ENCODE data around the gene PPIF.

PPIF gene

DNA sequence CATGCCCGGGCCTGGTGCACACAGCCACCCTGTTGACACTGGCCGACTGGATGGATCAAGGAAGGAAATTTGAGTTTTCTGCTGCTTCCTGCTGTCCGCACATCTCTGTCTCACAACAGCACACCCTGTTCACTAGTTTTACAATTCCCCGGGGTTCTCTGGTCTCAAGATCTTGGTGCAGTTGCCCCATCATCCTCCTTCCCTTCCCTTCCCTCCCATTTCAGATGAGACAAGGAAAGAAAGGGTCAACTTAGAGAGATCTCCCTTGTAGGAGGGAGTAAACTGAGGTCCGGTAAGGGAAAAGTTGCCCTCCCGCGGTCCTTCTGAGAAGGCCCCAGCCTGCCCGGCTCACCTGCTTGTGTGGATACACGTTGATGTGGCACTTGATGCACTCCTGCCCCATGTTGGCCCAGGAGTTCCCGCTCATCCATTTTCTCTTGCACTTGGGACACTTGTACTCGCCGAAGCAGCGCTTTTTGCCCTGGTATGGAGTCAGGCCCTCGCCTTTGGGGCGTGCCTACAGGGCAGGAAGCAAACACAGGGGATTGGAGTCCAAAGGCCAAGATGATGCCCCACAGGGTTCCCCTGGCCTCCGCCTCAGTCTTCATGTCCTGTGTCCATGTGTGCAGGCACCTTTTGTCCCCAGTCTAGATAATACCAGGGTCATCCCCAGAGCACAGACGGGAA is 46.8 kb downstream of the PPIF start:
- Histone ChIP-seq H3K9ac (ENCODE audit: low read depth, low read length) (no peak overlapping the region), H3K9me3 (ENCODE audit: control insufficient read depth, insufficient read depth, low read length) (no peaks in the 10 kb centered on the region), H3K36me3 (ENCODE audit: insufficient read depth, low read length) (no peaks in the 10 kb centered on the region), H3K4me1 (ENCODE audit: insufficient read depth, low read length) (peaks cover 2% of the 10 kb centered on the region; the same call in 1 of the 2 replicates)

DNA sequence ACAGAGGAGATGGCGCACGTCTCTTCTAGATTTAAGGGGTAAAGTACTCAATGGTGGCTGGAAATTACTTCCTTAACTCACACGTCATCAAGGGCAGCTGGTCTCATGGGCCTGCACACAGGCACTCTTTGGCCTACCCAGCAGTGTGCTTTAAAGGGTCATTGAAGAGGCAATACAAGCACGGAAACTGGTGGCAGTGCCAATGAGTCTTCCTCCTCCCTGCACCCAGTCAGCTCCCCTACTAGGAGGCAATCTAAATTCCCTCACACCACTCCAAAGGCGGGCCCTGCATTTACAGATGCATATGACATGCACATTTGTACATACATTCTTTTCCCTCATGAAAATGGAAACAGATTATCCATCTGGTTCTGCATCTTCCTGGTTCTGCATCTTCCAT is 47.4 kb downstream of the PPIF start:
- Histone ChIP-seq H3K36me3 (ENCODE audit: insufficient read depth, low read length) (no peaks in the 10 kb centered on the region), H3K9ac (ENCODE audit: low read depth, low read length) (no peak overlapping the region), H3K4me1 (ENCODE audit: insufficient read depth, low read length) (peaks cover 7% of the 10 kb centered on the region)

GRCh38 chr10:79396520-79396919 is 49.3 kb downstream of the PPIF start:
- Histone ChIP-seq H3K9ac (ENCODE audit: low read depth, low read length) (no peak overlapping the region), H3K9me3 (ENCODE audit: control insufficient read depth, insufficient read depth, low read length) (no peaks in the 10 kb centered on the region), H3K36me3 (ENCODE audit: insufficient read depth, low read length) (no peaks in the 10 kb centered on the region), H3K4me1 (ENCODE audit: insufficient read depth, low read length) (peaks cover 15% of the 10 kb centered on the region)

More for the DNA sequence above, 47.4 kb downstream of the PPIF start:
- no peaks in the 10 kb centered on the region for H3K9me3 ChIP-seq (ENCODE audit: control insufficient read depth, insufficient read depth, low read length)

DNA sequence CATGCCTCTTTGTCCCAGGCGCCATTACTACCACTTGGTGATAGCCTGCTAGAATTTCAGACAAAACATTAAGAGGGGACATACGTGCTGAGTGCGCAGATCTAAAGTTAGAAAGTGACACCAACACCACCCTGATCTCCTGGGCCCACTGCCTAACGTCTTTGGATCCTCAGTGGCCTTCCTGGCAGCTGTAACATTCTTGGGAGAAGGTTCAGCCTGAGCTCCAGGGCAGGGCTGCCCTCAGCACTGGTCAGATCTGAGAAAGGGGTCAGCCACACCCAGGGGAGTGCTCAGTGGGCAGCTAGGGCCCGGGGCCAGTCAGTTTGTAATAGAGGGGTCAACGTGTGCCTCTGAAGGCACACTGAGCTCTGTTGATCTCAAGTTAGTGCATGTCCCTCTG is 49.8 kb downstream of the PPIF start:
- H3K9ac ChIP-seq (ENCODE audit: low read depth, low read length), result no peak overlapping the region
- H3K36me3 ChIP-seq (ENCODE audit: insufficient read depth, low read length), result no peaks in the 10 kb centered on the region
- no peaks in the 10 kb centered on the region for H3K9me3 ChIP-seq (ENCODE audit: control insufficient read depth, insufficient read depth, low read length)
- H3K4me1 ChIP-seq (ENCODE audit: insufficient read depth, low read length), result peaks cover 15% of the 10 kb centered on the region

DNA sequence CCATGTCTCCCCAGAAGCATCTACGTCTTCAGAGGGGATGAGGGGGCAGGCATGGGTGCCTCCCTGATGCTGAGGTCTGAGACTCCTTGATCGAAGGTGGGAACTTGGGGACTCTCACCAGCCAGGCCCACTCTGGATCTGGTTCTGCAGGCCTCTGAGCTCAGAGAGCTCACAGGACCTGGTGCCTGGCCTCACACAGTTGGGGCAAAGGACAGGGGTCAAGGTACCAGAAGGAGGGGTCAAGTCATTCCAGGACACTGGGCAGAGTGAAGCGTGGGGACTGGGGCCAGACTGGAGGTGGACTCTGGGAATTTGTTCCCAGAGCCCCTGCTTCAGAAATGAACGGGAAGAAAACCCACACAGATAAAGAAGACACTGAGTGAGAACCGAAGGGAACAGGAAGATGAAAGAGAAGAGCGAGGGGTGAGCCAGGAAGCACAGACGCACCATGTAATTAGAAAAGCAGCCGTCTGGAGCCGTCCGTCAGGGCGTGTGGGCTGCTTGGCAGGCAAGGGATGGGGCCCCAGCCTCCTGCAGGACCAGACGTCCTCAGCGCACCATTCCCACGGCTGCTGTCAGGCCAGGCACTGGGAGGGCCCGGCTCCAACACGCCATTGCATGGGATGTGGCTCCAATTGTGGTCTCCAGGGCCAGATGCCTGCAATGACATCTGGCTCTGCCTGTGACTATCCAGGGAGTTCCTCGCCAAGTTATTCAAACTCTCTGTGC is 50.5 kb downstream of the PPIF start:
- Histone ChIP-seq H3K36me3 (ENCODE audit: insufficient read depth, low read length) (no peaks in the 10 kb centered on the region), H3K4me1 (ENCODE audit: insufficient read depth, low read length) (peaks cover 15% of the 10 kb centered on the region), H3K9ac (ENCODE audit: low read depth, low read length) (no peak overlapping the region), H3K9me3 (ENCODE audit: control insufficient read depth, insufficient read depth, low read length) (no peaks in the 10 kb centered on the region)

GRCh38 chr10:79398642-79399041 is 51.4 kb downstream of the PPIF start:
- no peaks in the 10 kb centered on the region for H3K9me3 ChIP-seq (ENCODE audit: control insufficient read depth, insufficient read depth, low read length)
- H3K4me1 ChIP-seq (ENCODE audit: insufficient read depth, low read length), result peaks cover 19% of the 10 kb centered on the region
- no peaks in the 10 kb centered on the region for H3K36me3 ChIP-seq (ENCODE audit: insufficient read depth, low read length)
- H3K9ac ChIP-seq (ENCODE audit: low read depth, low read length), result no peak overlapping the region

GRCh38 chr10:79399223-79399831 is 52.1 kb downstream of the PPIF start:
- Histone ChIP-seq H3K36me3 (ENCODE audit: insufficient read depth, low read length) (no peaks in the 10 kb centered on the region), H3K9ac (ENCODE audit: low read depth, low read length) (no peak overlapping the region), H3K9me3 (ENCODE audit: control insufficient read depth, insufficient read depth, low read length) (no peaks in the 10 kb centered on the region), H3K4me1 (ENCODE audit: insufficient read depth, low read length) (peaks cover 24% of the 10 kb centered on the region)

DNA sequence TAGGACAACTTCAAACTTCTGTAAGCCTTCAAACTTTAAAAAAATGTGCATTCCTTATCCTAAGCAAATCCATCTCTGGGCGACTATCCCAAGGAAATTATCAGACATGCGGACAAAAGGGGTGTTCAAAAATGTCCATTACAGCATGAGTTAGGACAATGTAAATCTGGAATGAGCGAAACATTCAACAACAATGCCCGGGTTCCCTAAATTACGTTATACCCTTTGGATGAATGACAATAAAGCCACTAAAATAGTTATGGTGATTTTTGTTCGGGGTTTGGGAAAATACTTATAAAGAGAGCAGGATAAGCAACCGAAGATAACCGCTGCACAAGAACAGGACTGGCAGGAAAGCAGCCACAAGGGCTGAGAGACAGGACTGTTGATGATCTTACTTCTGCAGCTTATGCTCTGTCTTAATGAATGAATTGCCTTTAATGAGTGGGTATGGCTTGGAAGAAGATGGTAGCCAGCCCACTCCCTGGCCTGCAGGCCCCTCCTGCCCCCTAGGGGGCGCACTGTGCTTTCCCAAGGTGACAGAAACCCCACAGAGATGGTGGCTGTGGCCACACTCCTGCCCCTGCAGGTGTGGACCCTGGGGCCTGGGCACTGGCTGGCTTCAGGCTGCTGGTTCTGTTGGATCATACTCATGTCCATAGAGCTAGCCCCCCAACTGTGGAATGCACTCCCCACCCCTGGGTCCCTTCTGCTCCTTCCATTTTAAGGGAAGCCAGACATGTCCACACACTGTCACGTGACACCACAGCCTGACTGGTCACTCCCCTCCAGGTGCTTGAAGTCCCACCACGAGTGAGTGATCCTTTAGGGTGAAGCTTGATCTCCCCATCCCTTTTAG is 53.1 kb downstream of the PPIF start:
- H3K4me1 ChIP-seq (ENCODE audit: insufficient read depth, low read length), result peaks cover 35% of the 10 kb centered on the region
- no peaks in the 10 kb centered on the region for H3K9me3 ChIP-seq (ENCODE audit: control insufficient read depth, insufficient read depth, low read length)
- H3K36me3 ChIP-seq (ENCODE audit: insufficient read depth, low read length), result no peaks in the 10 kb centered on the region
- no peak overlapping the region for H3K9ac ChIP-seq (ENCODE audit: low read depth, low read length)

DNA sequence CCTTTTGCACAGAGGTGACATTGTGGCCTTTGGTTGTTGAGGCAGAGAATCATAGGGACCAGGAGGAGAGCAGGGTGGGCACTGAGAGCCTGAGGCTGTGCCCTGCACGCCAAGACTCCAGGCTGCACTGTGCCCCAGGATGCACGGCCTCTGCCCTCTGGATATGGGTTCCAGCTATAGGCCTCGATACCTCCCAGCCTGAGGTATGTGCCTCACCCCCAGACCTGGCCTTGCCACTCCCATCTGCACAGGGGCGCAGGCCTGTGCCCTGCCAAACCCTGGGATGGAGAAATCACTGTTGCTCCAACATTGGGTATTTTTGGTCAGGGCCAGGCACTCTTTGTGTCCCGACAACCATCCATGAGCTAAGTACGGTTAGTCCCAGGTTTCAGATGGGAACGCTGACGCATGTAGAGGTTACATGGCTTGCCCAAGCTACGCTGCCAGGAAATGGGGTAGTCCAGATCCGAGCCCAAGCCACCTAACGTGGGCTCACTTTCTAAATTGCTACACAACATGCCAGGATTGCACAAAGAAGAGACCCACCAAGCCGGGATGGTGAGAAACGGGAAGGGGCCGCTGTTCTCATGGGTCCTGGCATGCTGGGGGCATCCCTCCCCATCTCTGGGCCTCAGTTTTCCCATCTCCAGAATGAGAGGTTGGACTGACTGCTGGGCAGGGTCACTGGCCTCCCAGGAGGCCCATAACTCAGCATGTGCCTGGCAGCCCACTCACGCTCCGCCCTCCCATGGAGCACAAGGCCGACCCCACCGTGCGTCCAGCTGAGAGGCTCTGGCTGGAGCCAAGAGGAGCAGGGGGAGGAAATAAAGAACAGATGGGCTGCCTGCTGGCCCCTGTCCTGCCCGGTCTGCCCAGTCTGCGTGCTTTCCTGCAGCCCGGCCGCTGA is 54.0 kb downstream of the PPIF start:
- no peaks in the 10 kb centered on the region for H3K9me3 ChIP-seq (ENCODE audit: control insufficient read depth, insufficient read depth, low read length)
- H3K4me1 ChIP-seq (ENCODE audit: insufficient read depth, low read length), result peaks cover 36% of the 10 kb centered on the region
- no peak overlapping the region for H3K9ac ChIP-seq (ENCODE audit: low read depth, low read length)
- no peaks in the 10 kb centered on the region for H3K36me3 ChIP-seq (ENCODE audit: insufficient read depth, low read length)

GRCh38 chr10:79402625-79402946 is 55.3 kb downstream of the PPIF start:
- no peaks in the 10 kb centered on the region for H3K9me3 ChIP-seq (ENCODE audit: control insufficient read depth, insufficient read depth, low read length)
- peaks cover 36% of the 10 kb centered on the region for H3K4me1 ChIP-seq (ENCODE audit: insufficient read depth, low read length)
- H3K9ac ChIP-seq (ENCODE audit: low read depth, low read length), result no peak overlapping the region
- H3K36me3 ChIP-seq (ENCODE audit: insufficient read depth, low read length), result no peaks in the 10 kb centered on the region

DNA sequence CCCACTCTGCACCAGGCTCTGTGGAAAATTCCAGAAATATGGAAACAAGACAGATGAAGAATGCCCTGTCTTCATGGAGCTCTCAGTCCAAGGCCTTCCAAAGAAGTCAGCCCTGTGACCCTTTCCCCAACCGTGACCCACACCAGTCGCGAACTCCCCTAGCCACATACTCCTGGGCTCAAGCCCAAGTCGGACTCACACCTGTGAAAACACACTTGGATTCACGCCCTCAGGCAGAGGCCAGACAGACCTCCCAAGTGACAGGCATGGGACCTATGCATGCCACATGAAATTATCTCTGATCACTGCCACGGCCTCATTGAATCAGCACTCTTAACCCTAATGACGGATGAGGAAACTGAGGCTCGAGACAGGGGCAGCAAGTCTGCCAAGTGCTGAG is 55.7 kb downstream of the PPIF start:
- Histone ChIP-seq H3K36me3 (ENCODE audit: insufficient read depth, low read length) (no peaks in the 10 kb centered on the region), H3K9me3 (ENCODE audit: control insufficient read depth, insufficient read depth, low read length) (no peaks in the 10 kb centered on the region), H3K4me1 (ENCODE audit: insufficient read depth, low read length) (peaks cover 36% of the 10 kb centered on the region), H3K9ac (ENCODE audit: low read depth, low read length) (no peak overlapping the region)

GRCh38 chr10:79403441-79404230 is 56.4 kb downstream of the PPIF start:
- Histone ChIP-seq H3K9me3 (ENCODE audit: control insufficient read depth, insufficient read depth, low read length) (no peaks in the 10 kb centered on the region), H3K4me1 (ENCODE audit: insufficient read depth, low read length) (peaks cover 36% of the 10 kb centered on the region), H3K9ac (ENCODE audit: low read depth, low read length) (no peak overlapping the region), H3K36me3 (ENCODE audit: insufficient read depth, low read length) (no peaks in the 10 kb centered on the region)

DNA sequence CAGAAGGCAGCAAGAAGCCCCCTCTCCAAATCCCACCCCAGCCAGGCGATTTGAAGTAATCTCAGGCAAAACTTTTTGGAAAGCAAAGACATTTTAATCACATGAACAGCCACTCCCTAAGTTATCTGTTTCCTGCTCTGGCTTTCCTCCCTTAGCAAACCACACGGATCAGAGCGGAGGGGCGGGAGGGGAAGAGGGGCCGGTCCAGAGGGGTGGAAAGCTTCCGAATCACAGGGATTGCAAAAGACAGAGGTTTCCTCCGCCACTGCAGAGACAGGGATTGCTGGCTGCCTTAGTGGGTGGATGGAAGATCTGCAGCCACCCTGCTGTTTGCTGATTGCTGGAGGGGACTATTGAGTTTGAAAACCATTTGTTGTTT is 57.0 kb downstream of the PPIF start:
- H3K36me3 ChIP-seq (ENCODE audit: insufficient read depth, low read length), result no peaks in the 10 kb centered on the region
- no peak overlapping the region for H3K9ac ChIP-seq (ENCODE audit: low read depth, low read length)
- peaks cover 32% of the 10 kb centered on the region for H3K4me1 ChIP-seq (ENCODE audit: insufficient read depth, low read length)
- no peaks in the 10 kb centered on the region for H3K9me3 ChIP-seq (ENCODE audit: control insufficient read depth, insufficient read depth, low read length)
